Islet precursor cell (in vitro differentiated cells): ENCODE measurements around the gene DCAF11.

Source experiments
- DNase-seq: peaks from one replicate; pipeline ENCODE4 v3.0.0-alpha.2; 2018

DCAF11 gene

DNA sequence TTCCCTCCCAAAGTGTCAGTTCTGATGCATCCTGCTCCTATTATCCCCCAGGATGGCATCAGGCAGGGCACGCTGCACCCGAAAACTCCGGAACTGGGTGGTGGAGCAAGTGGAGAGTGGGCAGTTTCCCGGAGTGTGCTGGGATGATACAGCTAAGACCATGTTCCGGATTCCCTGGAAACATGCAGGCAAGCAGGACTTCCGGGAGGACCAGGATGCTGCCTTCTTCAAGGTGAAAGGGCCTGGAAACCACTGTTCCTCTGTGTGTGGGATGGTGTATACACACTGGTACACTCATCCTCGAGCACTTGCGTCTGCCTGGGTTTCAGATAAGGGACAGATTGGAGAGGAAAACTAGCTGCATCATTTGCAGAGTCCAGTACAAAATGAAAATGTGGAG lies 47.5 kb downstream of the DCAF11 start:
- DNase-seq: no peak

DNA sequence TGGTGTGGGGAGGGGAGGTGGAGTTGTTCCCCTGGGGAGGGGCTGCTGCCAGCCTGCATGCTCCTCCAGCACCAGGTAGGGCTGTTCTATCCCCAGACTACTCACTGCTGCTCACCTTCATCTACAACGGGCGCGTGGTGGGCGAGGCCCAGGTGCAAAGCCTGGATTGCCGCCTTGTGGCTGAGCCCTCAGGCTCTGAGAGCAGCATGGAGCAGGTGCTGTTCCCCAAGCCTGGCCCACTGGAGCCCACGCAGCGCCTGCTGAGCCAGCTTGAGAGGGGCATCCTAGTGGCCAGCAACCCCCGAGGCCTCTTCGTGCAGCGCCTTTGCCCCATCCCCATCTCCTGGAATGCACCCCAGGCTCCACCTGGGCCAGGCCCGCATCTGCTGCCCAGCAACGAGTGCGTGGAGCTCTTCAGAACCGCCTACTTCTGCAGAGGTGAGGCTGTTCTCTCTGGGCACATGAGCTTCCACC lies 50.0 kb downstream of the DCAF11 start:
- DNase-seq: no peak

DNA sequence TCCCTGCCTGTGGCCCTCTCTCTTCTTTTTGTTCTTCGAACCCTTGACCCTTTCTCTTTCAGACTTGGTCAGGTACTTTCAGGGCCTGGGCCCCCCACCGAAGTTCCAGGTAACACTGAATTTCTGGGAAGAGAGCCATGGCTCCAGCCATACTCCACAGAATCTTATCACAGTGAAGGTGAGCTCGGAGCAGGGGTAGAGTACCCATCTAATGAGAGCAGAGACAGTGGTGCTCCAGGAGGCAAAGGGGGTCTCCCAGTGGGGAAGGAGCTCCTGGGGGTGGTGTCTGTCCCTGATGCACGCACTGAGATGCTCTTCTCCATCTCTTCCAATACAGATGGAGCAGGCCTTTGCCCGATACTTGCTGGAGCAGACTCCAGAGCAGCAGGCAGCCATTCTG lies 51.2 kb downstream of the DCAF11 start:
- DNase-seq: no peak

DNA sequence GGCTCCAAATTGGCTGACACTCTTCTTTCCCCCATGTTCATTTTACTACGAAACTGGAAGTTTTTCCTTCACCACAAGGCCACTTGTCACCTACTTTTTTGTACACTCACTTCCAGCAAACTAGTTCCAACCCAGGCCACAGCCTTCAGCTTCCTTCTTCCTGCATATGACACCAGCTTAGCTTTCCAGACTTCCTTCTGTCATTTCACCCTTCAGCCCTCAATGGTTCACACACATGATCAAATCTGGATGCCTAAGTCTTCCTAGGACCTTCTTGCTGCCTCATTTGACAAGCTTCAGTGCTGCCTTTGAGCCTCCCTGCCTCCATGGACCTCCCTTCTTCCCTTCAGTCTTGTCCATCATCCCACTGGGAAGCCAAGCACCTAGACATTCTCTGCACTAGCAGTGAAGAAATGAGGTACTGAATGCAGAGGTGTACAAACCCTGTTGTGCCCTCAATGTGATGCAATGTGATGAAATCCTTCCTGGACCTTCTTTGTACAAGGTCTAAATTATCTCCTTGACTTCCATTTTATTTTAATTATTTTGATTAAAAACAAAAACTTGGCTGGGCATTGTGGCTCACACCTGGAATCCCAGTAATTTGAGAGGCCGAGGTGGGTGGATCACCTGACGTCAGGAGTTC lies 53.0 kb downstream of the DCAF11 start:
- no peak for DNase-seq

DNA sequence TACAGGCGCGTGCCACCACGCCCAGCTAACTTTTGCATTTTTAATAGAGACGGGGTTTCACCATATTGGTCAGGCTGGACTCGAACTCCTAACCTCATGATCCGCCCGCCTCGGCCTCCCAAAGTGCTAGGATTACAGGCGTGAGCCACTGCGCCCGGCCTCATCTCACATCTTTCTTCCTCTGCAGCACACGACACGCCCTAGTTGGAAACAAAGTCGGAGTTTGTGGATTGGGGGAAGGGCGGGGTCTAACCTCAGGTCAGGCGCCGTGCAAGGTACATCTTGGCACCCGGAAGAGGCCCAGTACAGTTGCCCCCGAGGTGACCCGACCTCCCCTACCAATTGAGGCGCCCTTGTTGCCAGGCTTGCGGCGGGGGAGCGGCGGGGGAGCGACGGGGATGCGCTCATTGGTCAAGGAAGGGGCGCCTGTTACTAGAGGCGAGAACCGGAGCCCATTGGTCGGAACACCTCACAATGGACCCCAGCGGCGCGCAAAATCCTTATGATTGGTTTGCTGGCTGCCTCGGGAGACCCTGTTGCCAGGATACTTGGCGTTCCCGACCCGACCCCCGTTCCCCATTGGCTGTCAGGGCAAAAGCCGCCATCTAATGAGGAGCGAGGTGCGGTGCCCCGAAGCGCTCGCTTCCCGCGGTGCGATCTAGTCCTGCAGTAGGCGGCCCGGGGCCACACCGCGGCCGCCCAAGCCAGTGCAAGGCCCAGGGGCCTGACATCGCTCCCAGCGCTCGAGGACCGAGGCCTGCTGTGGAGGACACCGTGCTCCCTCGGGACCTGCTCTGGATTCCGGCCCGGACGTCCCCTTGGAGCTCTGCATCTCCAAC lies 57.1 kb downstream of the DCAF11 start, which contains the start of gene REC8:
REC8 (plus strand) TSS at position 659 of the 839 bp plus-strand sequence. CDS start 473 bp downstream, outside the sequence.
- peak; percentile 98 for DNase-seq

DNA sequence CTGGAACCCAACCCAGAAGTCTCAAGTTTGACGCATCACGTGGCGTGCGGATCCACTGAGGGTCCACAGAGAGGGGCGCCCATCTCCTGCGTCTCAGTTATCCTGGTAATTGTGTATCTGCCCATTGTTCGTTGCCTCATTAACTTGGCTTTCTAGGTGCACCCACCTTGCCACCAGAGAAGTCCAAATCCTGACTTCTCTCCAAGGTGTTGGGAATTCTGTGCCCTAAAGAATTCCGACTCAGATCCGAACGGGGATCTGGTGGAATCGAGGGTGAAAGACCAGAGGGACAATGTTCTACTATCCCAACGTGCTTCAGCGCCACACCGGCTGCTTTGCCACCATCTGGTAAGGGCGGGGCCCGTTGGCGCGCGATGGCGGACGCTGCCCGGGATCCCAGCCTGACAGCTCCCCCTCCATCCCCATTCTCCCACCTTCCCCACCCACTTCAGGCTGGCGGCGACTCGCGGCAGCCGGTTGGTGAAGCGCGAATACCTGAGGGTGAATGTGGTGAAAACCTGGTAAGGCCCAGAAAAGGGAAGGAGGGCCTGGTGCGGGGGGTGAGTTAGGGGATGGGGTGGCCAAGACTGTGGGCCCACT lies 57.8 kb downstream of the DCAF11 start:
- DNase-seq: no peak

DNA sequence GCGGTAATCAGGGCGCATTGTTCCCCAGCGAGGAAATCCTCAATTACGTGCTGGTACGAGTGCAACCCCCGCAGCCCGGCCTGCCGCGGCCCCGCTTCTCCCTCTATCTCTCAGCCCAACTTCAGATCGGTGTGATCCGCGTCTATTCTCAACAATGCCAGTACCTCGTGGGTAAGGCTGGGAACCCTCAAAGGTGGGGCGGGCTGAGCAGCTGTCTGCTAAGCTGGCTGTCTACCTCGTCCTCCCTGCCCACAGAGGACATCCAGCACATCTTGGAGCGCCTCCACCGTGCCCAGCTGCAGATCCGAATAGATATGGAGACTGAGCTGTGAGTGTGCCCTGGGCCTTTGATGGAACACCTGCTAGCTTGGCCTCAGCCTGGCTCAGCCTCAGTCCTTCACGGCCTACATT lies 58.3 kb downstream of the DCAF11 start:
- no peak for DNase-seq
